ENCODE data around the gene C11orf98. TPM values are rescaled to one million over a fixed set of nuclear protein-coding genes. Genes with fewer than 3 reads are reported as not detected.

The C11orf98 gene
- polyA plus RNA-seq, 1 donor (not counting 4 experiments of a cell fraction or from before 2014, with no cell fraction given) = 81.5 TPM

- DNase-seq (ENCODE audit: low read depth, low spot score) (no peak), FAIRE-seq (no peak)
- no peaks in the 10 kb centered on the region for H4K20me1 ChIP-seq (ENCODE audit: control insufficient read depth, extremely low read depth, insufficient read depth, low read length)
- H3K4me1 ChIP-seq (ENCODE audit: control insufficient read depth, extremely low read depth, insufficient read depth, low read length) = peaks cover 20% of the 10 kb centered on the region
- H2AFZ ChIP-seq (ENCODE audit: control insufficient read depth, low read length) = no peak overlapping the region
- TF ChIP-seq, protein P1, sequence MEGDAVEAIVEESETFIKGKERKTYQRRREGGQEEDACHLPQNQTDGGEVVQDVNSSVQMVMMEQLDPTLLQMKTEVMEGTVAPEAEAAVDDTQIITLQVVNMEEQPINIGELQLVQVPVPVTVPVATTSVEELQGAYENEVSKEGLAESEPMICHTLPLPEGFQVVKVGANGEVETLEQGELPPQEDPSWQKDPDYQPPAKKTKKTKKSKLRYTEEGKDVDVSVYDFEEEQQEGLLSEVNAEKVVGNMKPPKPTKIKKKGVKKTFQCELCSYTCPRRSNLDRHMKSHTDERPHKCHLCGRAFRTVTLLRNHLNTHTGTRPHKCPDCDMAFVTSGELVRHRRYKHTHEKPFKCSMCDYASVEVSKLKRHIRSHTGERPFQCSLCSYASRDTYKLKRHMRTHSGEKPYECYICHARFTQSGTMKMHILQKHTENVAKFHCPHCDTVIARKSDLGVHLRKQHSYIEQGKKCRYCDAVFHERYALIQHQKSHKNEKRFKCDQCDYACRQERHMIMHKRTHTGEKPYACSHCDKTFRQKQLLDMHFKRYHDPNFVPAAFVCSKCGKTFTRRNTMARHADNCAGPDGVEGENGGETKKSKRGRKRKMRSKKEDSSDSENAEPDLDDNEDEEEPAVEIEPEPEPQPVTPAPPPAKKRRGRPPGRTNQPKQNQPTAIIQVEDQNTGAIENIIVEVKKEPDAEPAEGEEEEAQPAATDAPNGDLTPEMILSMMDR (optimal IDR thresholded peaks at IDR 0.05 in 1 of 3, IDR thresholded peaks at IDR 0.05 in 1 of 3, conservative IDR thresholded peaks at IDR 0.05 in 1 of 3; ENCODE audit: extremely low read depth in 1 of 3, insufficient read depth in 2 of 3, low read length in 3 of 3) = no peak
- no peak for TF ChIP-seq EZH2 (IDR thresholded peaks at IDR 0.05; ENCODE audit: low read length)
- no peaks in the 10 kb centered on the region for H3K27me3 ChIP-seq (ENCODE audit: control insufficient read depth, extremely low read depth, insufficient read depth, low read length)
- H3K9me3 ChIP-seq (ENCODE audit: control insufficient read depth, low read depth, low read length) = no peaks in the 10 kb centered on the region
- H3K79me2 ChIP-seq (ENCODE audit: control insufficient read depth, insufficient read depth, low read length) = peaks cover 54% of the 10 kb centered on the region
- dilution Hi-C loops (cut with MboI; ENCODE audit: extremely low pct_ligation_motif_present, low sequenced_read_pairs) = no loop called here
- peaks cover 16 to 21% of the 10 kb centered on the region in 2 experiments for H3K36me3 ChIP-seq (ENCODE audit: control insufficient read depth in 2 of 2, extremely low read depth in 1 of 2, insufficient read depth in 2 of 2, low read length in 2 of 2)
- H3K27ac ChIP-seq (ENCODE audit: control insufficient read depth, insufficient read depth, low read length) = no peak overlapping the region
- no peaks in the 10 kb centered on the region for H3K9me1 ChIP-seq (ENCODE audit: control insufficient read depth, extremely low read depth, insufficient read depth, low read length)
- H3K4me3 ChIP-seq (ENCODE audit: control insufficient read depth in 2 of 3, extremely low read depth in 1 of 3, insufficient read depth in 2 of 3, low read depth in 1 of 3, low read length in 3 of 3) = peak overlapping the region in 1 of 3 experiments; percentile 88
- H3K4me2 ChIP-seq (ENCODE audit: control insufficient read depth, extremely low read depth, insufficient read depth, low read depth, low read length) = no peak overlapping the region
- H3K9ac ChIP-seq (ENCODE audit: control insufficient read depth, extremely low read depth, insufficient read depth, low read length) = peak overlapping the region; percentile 28
Measured at GRCh38 chr11:62646825-62647608, 18.0 kb downstream of the C11orf98 start.

GRCh38 chr11:62645946-62646824 is 18.8 kb downstream of the C11orf98 start, which contains the start of gene GANAB:
GANAB (minus strand) TSS chr11:62646613; CDS start chr11:62646599, 14 bp downstream.
- Histone ChIP-seq H2AFZ (ENCODE audit: control insufficient read depth, low read length) (peak within 1 kb of the TSS; percentile 69), H3K4me1 (ENCODE audit: control insufficient read depth, extremely low read depth, insufficient read depth, low read length) (peaks cover 15% of the 10 kb centered on the region), H3K4me3 (ENCODE audit: control insufficient read depth in 2 of 3, extremely low read depth in 1 of 3, insufficient read depth in 2 of 3, low read depth in 1 of 3, low read length in 3 of 3) (peak within 1 kb of the TSS; percentile 87 to 90 (median 88)), H3K4me2 (ENCODE audit: control insufficient read depth, extremely low read depth, insufficient read depth, low read depth, low read length) (peak within 1 kb of the TSS; percentile 93), H3K27me3 (ENCODE audit: control insufficient read depth, extremely low read depth, insufficient read depth, low read length) (no peaks in the 10 kb centered on the region), H4K20me1 (ENCODE audit: control insufficient read depth, extremely low read depth, insufficient read depth, low read length) (no peaks in the 10 kb centered on the region), H3K9ac (ENCODE audit: control insufficient read depth, extremely low read depth, insufficient read depth, low read length) (peak within 1 kb of the TSS; percentile 89), H3K79me2 (ENCODE audit: control insufficient read depth, insufficient read depth, low read length) (peaks cover 52% of the 10 kb centered on the region), H3K9me3 (ENCODE audit: control insufficient read depth, low read depth, low read length) (no peaks in the 10 kb centered on the region), H3K36me3 (ENCODE audit: control insufficient read depth in 2 of 2, extremely low read depth in 1 of 2, insufficient read depth in 2 of 2, low read length in 2 of 2) (peaks cover 16 to 21% of the 10 kb centered on the region in 2 experiments), H3K9me1 (ENCODE audit: control insufficient read depth, extremely low read depth, insufficient read depth, low read length) (no peaks in the 10 kb centered on the region), H3K27ac (ENCODE audit: control insufficient read depth, insufficient read depth, low read length) (peak within 1 kb of the TSS; percentile 88)
- DNase-seq (ENCODE audit: low read depth, low spot score) (peak; percentile 77), FAIRE-seq (no peak)
- dilution Hi-C loops (cut with MboI; ENCODE audit: extremely low pct_ligation_motif_present, low sequenced_read_pairs) = no loop called here
- TF ChIP-seq, protein P1 (optimal IDR thresholded peaks at IDR 0.05 in 1 of 3, IDR thresholded peaks at IDR 0.05 in 1 of 3, conservative IDR thresholded peaks at IDR 0.05 in 1 of 3; ENCODE audit: extremely low read depth in 1 of 3, insufficient read depth in 2 of 3, low read length in 3 of 3) = no peak
- no peak for TF ChIP-seq EZH2 (IDR thresholded peaks at IDR 0.05; ENCODE audit: low read length)

All from keratinocyte (primary cell).